Measurements from ENCODE around the gene GHDC. TPM values are rescaled to one million over a fixed set of nuclear protein-coding genes. Genes with fewer than 3 reads are reported as not detected.

Gene GHDC
- total and polyA plus RNA-seq, 2 of the 8 experiments (the other 6 are each of a cell fraction or from before 2014, with no cell fraction given) = 7.4 to 8.1 TPM

GRCh38 chr17:42212382-42212781 lies 18.1 kb upstream of the GHDC start:
- Histone ChIP-seq H2BK20ac (ENCODE audit: low read length) (no peak overlapping the region), H3K27me3 (replicated peaks in 1 of 4; ENCODE audit: control insufficient read depth in 3 of 4, extremely low read depth in 1 of 4, insufficient read depth in 3 of 4, low read length in 3 of 4) (no peaks in the 10 kb centered on the region), H3K9ac (replicated peaks in 1 of 4; ENCODE audit: extremely low read depth in 1 of 4, low read depth in 3 of 4, low read length in 3 of 4) (no peak overlapping the region), H4K91ac (replicated peaks; ENCODE audit: insufficient read length, low read length) (no peak overlapping the region), H3K27ac (ENCODE audit: low read depth, low read length) (no peak overlapping the region), H3K79me1 (ENCODE audit: low read depth, low read length) (no peaks in the 10 kb centered on the region), H2BK120ac (replicated peaks; ENCODE audit: low read depth, low read length) (no peak overlapping the region), H3K18ac (ENCODE audit: extremely low read depth, low read length) (no peak overlapping the region), H3K9me3 (ENCODE audit: insufficient read depth in 2 of 2, low read depth in 1 of 2, low read length in 1 of 2) (no peaks in the 10 kb centered on the region), H3K14ac (ENCODE audit: insufficient read length) (no peak overlapping the region), H3K23ac (ENCODE audit: insufficient read length) (no peak overlapping the region), H3K56ac (replicated peaks; ENCODE audit: insufficient read length, low read depth, low read length) (no peak overlapping the region), H2BK15ac (ENCODE audit: low read length) (no peak overlapping the region), H3K23me2 (ENCODE audit: low read depth, low read length) (no peaks in the 10 kb centered on the region), H3K4me1 (replicated peaks in 1 of 4; ENCODE audit: control insufficient read depth in 3 of 4, insufficient read depth in 4 of 4, low read length in 3 of 4) (no peaks in the 10 kb centered on the region), H4K5ac (ENCODE audit: insufficient read length, low read depth, low read length) (no peak overlapping the region), H3K36me3 (ENCODE audit: control insufficient read depth in 2 of 4, insufficient read depth in 4 of 4, low read length in 3 of 4) (peaks cover 5 to 46% (median 27%) of the 10 kb centered on the region in 4 experiments; a peak in 6 of 8 replicates), H3K4me3 (ENCODE audit: extremely low read depth in 1 of 4, insufficient read depth in 2 of 4, low read depth in 3 of 4, low read length in 4 of 4) (no peak overlapping the region), H2BK12ac (ENCODE audit: low read depth, low read length) (no peak overlapping the region), H2AK5ac (ENCODE audit: low read depth, low read length) (no peak overlapping the region), H2AFZ (ENCODE audit: low read length) (no peak overlapping the region), H3K79me2 (ENCODE audit: control insufficient read depth in 1 of 2, insufficient read depth in 2 of 2, low read length in 2 of 2) (no peaks in the 10 kb centered on the region), H4K8ac (ENCODE audit: extremely low read depth, insufficient read depth, low read length) (no peak overlapping the region), H3K4me2 (ENCODE audit: insufficient read depth in 1 of 2, low read depth in 2 of 2, low read length in 2 of 2) (no peak overlapping the region), H2BK5ac (ENCODE audit: low read depth, low read length) (no peak overlapping the region), H3K4ac (replicated peaks; ENCODE audit: insufficient read length, low read depth, low read length) (no peak overlapping the region), H4K20me1 (replicated peaks in 1 of 2; ENCODE audit: control insufficient read depth in 1 of 2, insufficient read depth in 2 of 2, low read length in 2 of 2) (no peaks in the 10 kb centered on the region)
- 94% methylated on average over 7 of the region's 7 CpGs; no CpG with 5 or more reads in 1 of the 2 experiments for WGBS, 2 experiments (ENCODE audit: extremely low coverage in 1 of 2, insufficient coverage in 1 of 2, insufficient read length in 1 of 2, insufficient replicate concordance in 2 of 2, low coverage in 1 of 2, low lambda C conversion rate in 2 of 2, missing lambda C conversion rate in 1 of 2)
- DNase-seq (ENCODE audit: low read depth in 1 of 2, low spot score in 2 of 2) (no peak), FAIRE-seq (no peak)
- CTCF ChIA-PET (ENCODE audit: partially characterized antibody) = interaction anchor here (0.6 to 3.5 kb wide), 5 partner anchors 10 to 182 kb away, joined by 3 to 24 read pairs (median 6); no protein-coding TSS in a partner anchor
- POLR2A ChIA-PET (ENCODE audit: partially characterized antibody) = interaction anchor here (1.3 kb wide), 1 partner anchor 11 kb away, joined by 3 read pairs; no protein-coding TSS in a partner anchor
- TF ChIP-seq POU5F1 (IDR thresholded peaks at IDR 0.05; ENCODE audit: low read depth, low read length) = no peak
- no peak for TF ChIP-seq FOSL1 (IDR thresholded peaks at IDR 0.05; ENCODE audit: insufficient read depth, low read depth, low read length)
- no peak for TF ChIP-seq CREB1 (IDR thresholded peaks at IDR 0.05)
- no peak for TF ChIP-seq CEBPB (IDR thresholded peaks at IDR 0.05; ENCODE audit: low read depth, low read length)
- no peak for TF ChIP-seq TAF7 (optimal IDR thresholded peaks at IDR 0.05; ENCODE audit: borderline replicate concordance, low read depth, low read length)
- no peak for TF ChIP-seq ATF3 (IDR thresholded peaks at IDR 0.05; ENCODE audit: insufficient read depth, low read depth, low read length)
- TF ChIP-seq MAFK (IDR thresholded peaks at IDR 0.05; ENCODE audit: low read depth, low read length) = no peak
- no peak for TF ChIP-seq SIRT6 (IDR thresholded peaks at IDR 0.05; ENCODE audit: low read length)
- no peak for TF ChIP-seq USF2 (IDR thresholded peaks at IDR 0.05; ENCODE audit: low read length)
- TF ChIP-seq HDAC6 (IDR thresholded peaks at IDR 0.05; ENCODE audit: low read depth, low read length) = no peak
- TF ChIP-seq ATF2 (IDR thresholded peaks at IDR 0.05; ENCODE audit: low read length) = no peak
- TF ChIP-seq NRF1 (IDR thresholded peaks at IDR 0.05; ENCODE audit: low read depth, low read length) = no peak
